Brain microvascular endothelial cell (primary cell): ENCODE results near the gene ORMDL2.

Experiments used
- DNase-seq: peaks from one replicate; pipeline ENCODE4 v3.0.0-alpha.2; 2020
- H3K27ac ChIP-seq: fragments of 250-450 bp; sonication (Bioruptor Pico); 2 replicates; pipeline ENCODE4 v1.5.1; 2020; ENCODE audit warnings: mild to moderate bottlenecking, moderate library complexity
- H3K27me3 ChIP-seq: fragments of 250-450 bp; sonication (Bioruptor Pico); replicated peaks from 2 replicates; pipeline ENCODE4 v1.5.1; 2020; ENCODE audit warnings: mild to moderate bottlenecking
- H3K36me3 ChIP-seq: fragments of 250-450 bp; sonication (Bioruptor Pico); replicated peaks from 2 replicates; pipeline ENCODE4 v1.5.1; 2020; ENCODE audit warnings: mild to moderate bottlenecking
- H3K4me3 ChIP-seq: 2 replicates; pipeline ENCODE4 v1.5.1; 2011; ENCODE audit warnings: low read depth, mild to moderate bottlenecking, control low read depth, low read length, moderate library complexity
- in situ Hi-C: cut with HindIII; loops from 2 replicates; pipeline ENCODE4 v1.10.0; 2017; ENCODE audit warnings: low sequenced_read_pairs, low pct_ligation_motif_present
- TF ChIP-seq, protein P1 (sequence below): IDR thresholded peaks from 2 replicates; pipeline ENCODE4 v1.5.1; 2011; ENCODE audit warnings: low read depth, mild to moderate bottlenecking, moderate library complexity, low read length, control low read depth, inconsistent platforms; ENCODE audit errors: missing control alignments

The ORMDL2 gene

DNA sequence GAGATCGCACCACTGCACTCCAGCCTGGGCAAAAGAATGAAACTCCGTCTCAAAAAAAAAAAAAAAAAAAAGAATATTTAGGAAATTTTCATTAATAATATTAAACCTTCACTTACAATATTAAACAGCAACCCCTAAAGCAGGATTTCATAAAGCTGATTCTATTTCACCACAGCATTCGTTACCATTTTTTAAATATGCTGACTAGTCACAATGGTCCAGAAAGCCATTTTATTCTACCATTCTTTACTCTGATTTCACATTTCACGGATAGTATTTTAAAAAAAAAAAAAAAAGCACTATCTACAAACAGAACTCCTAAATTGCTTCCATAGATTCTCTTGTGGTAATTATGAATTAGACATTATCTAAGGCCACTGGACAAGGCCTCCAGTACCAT lies 27.9 kb upstream of the ORMDL2 start:
- H3K4me3 ChIP-seq, result no peak overlapping the region
- TF ChIP-seq, protein P1, sequence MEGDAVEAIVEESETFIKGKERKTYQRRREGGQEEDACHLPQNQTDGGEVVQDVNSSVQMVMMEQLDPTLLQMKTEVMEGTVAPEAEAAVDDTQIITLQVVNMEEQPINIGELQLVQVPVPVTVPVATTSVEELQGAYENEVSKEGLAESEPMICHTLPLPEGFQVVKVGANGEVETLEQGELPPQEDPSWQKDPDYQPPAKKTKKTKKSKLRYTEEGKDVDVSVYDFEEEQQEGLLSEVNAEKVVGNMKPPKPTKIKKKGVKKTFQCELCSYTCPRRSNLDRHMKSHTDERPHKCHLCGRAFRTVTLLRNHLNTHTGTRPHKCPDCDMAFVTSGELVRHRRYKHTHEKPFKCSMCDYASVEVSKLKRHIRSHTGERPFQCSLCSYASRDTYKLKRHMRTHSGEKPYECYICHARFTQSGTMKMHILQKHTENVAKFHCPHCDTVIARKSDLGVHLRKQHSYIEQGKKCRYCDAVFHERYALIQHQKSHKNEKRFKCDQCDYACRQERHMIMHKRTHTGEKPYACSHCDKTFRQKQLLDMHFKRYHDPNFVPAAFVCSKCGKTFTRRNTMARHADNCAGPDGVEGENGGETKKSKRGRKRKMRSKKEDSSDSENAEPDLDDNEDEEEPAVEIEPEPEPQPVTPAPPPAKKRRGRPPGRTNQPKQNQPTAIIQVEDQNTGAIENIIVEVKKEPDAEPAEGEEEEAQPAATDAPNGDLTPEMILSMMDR, result no peak
- no peak overlapping the region for H3K27ac ChIP-seq
- in situ Hi-C loops, result no loop called here
- H3K27me3 ChIP-seq, result no peaks in the 10 kb centered on the region
- peaks cover 59% of the 10 kb centered on the region for H3K36me3 ChIP-seq
- no peak for DNase-seq

DNA sequence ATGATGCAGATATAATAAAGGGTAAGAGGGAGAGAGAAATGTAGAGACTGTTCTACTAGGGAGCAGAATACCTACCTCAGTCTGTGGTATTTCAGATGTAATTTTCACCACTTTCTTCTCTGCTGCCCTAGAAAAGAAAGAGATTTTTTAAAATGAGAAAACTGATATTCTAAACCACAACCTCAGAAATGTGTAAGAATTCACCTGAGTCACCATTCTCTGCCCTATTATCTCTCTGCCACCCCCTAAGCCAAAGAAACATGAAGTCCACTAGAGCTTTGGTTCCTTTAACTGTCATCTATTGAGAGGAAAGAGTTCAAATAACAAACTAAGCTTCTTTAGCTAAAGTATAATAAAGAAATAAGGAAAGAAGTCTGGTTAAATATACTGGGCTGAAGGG lies 21.9 kb upstream of the ORMDL2 start:
- Histone ChIP-seq H3K27me3 (no peaks in the 10 kb centered on the region), H3K4me3 (no peak overlapping the region), H3K36me3 (peaks cover 74% of the 10 kb centered on the region), H3K27ac (no peak overlapping the region)
- TF ChIP-seq, protein P1, result no peak
- in situ Hi-C loops, result no loop called here
- DNase-seq, result no peak

DNA sequence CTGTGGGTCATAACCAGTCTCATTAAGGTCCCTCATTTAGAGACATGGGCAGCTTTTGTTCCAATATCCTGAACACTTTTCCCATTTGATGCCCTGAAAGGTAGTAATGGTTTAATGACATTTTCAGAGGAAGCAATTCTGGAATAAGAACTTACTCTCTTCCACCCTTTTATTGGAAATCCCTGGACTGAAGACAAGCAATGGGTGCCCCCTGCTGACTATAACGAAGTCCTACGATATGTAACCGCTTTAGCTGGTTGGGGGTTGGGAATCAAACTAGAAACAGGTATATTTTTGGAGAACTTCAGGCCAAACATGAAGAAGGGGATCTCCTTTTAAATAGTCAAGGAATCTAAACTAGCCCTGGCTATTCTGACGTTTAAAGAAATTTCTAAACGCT lies 20.8 kb upstream of the ORMDL2 start:
- Histone ChIP-seq H3K36me3 (peaks cover 75% of the 10 kb centered on the region), H3K27me3 (no peaks in the 10 kb centered on the region), H3K4me3 (no peak overlapping the region), H3K27ac (no peak overlapping the region)
- in situ Hi-C loops, result no loop called here
- TF ChIP-seq, protein P1, result peak; percentile 71
- DNase-seq, result peak; percentile 33

DNA sequence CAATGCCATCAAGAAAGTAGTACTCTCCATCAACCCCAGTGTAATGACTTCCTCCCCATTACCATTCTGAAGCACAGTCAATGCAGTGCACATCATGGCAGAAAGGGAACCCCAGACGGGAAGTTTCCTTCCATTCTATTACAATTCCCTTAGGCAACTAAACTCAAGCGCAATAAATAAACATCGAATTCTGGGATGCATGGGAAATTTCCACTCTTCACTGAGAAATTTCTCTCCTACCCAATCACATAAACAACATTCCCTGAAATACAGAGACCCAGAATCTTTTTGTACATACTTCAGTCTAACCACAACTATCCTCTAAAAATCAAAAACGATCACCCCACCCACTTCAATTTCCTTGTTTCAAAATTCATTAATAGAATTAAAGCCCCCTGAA lies 20.3 kb upstream of the ORMDL2 start:
- TF ChIP-seq, protein P1, result no peak
- in situ Hi-C loops, result no loop called here
- no peak for DNase-seq
- Histone ChIP-seq H3K27ac (no peak overlapping the region), H3K36me3 (peaks cover 75% of the 10 kb centered on the region), H3K4me3 (no peak overlapping the region), H3K27me3 (no peaks in the 10 kb centered on the region)

DNA sequence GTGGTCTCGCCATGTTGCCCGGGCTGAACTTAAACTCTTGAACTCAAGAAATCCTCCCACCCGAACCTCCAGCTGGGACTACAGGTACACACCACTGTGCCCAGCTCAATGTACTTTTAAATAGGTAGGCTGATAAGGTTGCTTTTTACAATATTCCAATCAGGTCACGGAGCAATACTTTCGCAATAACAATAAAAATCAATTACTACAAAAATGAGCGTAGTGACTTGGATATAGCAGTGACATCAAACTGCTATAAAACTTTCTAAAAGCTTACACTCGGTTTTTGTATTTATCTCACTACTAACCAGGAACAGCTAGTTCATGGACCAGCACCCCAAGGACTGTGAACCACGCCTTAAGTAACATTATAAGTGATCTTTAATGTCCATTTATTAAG lies 10.9 kb upstream of the ORMDL2 start:
- TF ChIP-seq, protein P1, result no peak
- H3K36me3 ChIP-seq, result peaks cover 22% of the 10 kb centered on the region
- no peak for DNase-seq
- no peak overlapping the region for H3K4me3 ChIP-seq
- H3K27me3 ChIP-seq, result no peaks in the 10 kb centered on the region
- H3K27ac ChIP-seq, result no peak overlapping the region
- in situ Hi-C loops, result no loop called here

DNA sequence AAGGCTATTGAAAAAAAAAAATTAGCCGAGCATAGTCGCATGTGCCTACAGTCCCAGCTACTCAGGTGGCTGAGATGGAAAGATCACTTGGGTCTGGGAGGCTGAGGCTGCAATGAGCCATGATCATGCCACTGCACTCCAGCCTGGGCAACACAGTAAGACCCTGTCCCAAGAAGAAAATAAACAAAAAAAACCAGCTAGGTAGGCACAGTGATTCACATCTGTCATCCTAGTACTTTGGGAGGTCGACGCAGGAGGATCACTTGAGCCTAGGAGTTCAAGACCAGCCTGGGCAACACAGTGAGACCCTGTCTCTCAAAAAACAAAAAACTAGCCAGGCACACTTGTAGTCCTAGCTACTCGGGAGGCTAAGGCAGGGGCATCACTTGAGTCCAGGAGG lies 8.6 kb upstream of the ORMDL2 start:
- TF ChIP-seq, protein P1, result no peak
- in situ Hi-C loops, result no loop called here
- Histone ChIP-seq H3K4me3 (no peak overlapping the region), H3K27ac (no peak overlapping the region), H3K36me3 (peaks cover 16% of the 10 kb centered on the region), H3K27me3 (no peaks in the 10 kb centered on the region)
- DNase-seq, result no peak
